NT2/D1 (cell line): ENCODE measurements around the gene SCAPER.

Source experiments
- DNase-seq: peaks from one replicate; pipeline ENCODE4 v3.0.0-alpha.2; 2011; ENCODE audit warnings: low read depth, low spot score
- H3K27me3 ChIP-seq: 2 replicates; pipeline ENCODE4 v1.6.0; 2011; ENCODE audit warnings: mild to moderate bottlenecking; ENCODE audit not compliant: insufficient read length, insufficient read depth
- H3K36me3 ChIP-seq: 2 replicates; pipeline ENCODE4 v1.6.1; 2011; ENCODE audit warnings: mild to moderate bottlenecking, low read length, mixed read lengths; ENCODE audit not compliant: insufficient read depth, insufficient read length
- H3K4me1 ChIP-seq: 2 replicates; pipeline ENCODE4 v1.5.1; 2011; ENCODE audit not compliant: insufficient read depth, insufficient read length
- H3K4me3 ChIP-seq: 2 replicates; pipeline ENCODE4 v1.5.1; 2011; ENCODE audit warnings: low read depth; ENCODE audit not compliant: insufficient read length
- H3K9ac ChIP-seq: 2 replicates; pipeline ENCODE4 v1.6.0; 2011; ENCODE audit warnings: low read depth; ENCODE audit not compliant: insufficient read length
- H3K9me3 ChIP-seq: 2 replicates; pipeline ENCODE4 v1.5.1; 2011; ENCODE audit warnings: mild to moderate bottlenecking, low read length; ENCODE audit not compliant: insufficient read depth
- SUZ12 ChIP-seq: IDR thresholded peaks from 2 replicates; pipeline ENCODE4 v1.6.1; 2011; ENCODE audit not compliant: insufficient read length, insufficient read depth; ENCODE audit errors: extremely low read depth
- YY1 ChIP-seq: IDR thresholded peaks from 2 replicates; pipeline ENCODE4 v1.6.1; 2011; ENCODE audit not compliant: insufficient read length, insufficient read depth
- ZNF274 ChIP-seq: IDR thresholded peaks from 2 replicates; pipeline ENCODE4 v1.6.1; 2011; ENCODE audit warnings: mild to moderate bottlenecking, low read depth, low read length

Gene SCAPER

DNA sequence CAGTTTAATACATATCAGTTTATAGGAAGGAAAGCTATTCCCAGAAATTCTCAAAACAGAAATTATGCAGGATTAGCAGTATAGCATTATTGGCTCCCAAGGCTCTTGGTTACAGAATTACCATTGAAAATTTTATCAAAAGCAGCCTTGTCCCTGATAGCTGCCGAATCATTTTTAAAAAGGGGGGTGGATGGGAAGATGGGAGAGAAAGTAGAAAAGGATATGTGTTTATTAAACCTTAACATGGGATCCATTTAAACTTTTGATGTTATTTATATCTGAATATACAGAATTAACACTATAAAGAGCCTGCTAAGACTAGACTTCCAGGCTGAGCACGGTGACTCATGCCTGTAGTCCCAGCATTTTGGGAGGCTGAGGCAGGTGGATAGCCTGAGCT, 37.2 kb upstream of the SCAPER start:
- Histone ChIP-seq H3K4me1 (no peaks in the 10 kb centered on the region), H3K4me3 (no peak overlapping the region), H3K9ac (no peak overlapping the region), H3K27me3 (no peaks in the 10 kb centered on the region), H3K9me3 (no peaks in the 10 kb centered on the region), H3K36me3 (peaks cover 54% of the 10 kb centered on the region)
- TF ChIP-seq YY1, result no peak
- TF ChIP-seq ZNF274, result no peak
- no peak for TF ChIP-seq SUZ12
- DNase-seq, result no peak

DNA sequence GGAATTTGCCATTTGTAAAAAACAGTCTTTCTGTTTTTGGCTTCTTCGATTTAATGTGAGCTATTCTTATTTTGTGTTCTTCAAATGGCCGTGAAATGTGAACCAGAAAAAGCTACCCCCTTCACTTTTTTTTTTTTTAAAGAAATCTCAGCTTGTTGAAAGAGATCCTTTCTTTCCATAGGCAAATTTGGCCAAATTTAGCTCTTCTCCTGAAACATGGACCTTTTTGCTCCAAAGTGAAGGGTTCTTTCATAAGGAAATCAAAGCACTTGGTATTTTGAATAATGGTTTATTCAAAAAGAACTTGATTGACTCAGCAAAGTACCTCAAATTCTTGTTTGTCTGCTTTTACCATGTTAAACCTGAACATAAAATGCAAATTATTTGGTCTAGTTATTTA, 36.5 kb upstream of the SCAPER start:
- Histone ChIP-seq H3K9me3 (no peaks in the 10 kb centered on the region), H3K4me1 (no peaks in the 10 kb centered on the region), H3K4me3 (no peak overlapping the region), H3K9ac (no peak overlapping the region), H3K27me3 (no peaks in the 10 kb centered on the region), H3K36me3 (peaks cover 55% of the 10 kb centered on the region)
- TF ChIP-seq ZNF274 (no peak), SUZ12 (no peak)
- DNase-seq, result no peak

DNA sequence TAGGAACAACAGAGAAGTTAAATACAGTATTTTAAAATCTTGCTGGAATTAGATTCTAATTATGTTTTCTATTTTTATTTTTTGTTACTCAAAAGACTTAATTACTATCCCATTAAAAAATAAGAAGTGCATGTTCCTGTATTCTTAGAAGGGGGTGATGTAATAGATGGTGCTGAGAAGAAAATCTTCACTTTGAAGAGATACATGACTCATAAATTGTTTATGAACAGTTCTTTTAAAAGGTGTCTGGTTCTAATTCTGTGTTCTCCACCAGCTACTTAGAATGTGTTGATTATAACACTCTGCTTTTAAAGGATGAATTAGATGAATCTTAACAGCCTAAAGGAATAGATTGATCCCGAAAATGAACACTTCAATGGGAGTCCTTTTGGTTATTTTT, 34.6 kb upstream of the SCAPER start:
- no peak for DNase-seq
- peaks cover 56% of the 10 kb centered on the region for H3K36me3 ChIP-seq
- no peaks in the 10 kb centered on the region for H3K4me1 ChIP-seq
- H3K27me3 ChIP-seq, result no peaks in the 10 kb centered on the region
- TF ChIP-seq SUZ12 (no peak), ZNF274 (no peak), YY1 (no peak)
- H3K9me3 ChIP-seq, result no peaks in the 10 kb centered on the region
- H3K9ac ChIP-seq, result no peak overlapping the region
- no peak overlapping the region for H3K4me3 ChIP-seq

DNA sequence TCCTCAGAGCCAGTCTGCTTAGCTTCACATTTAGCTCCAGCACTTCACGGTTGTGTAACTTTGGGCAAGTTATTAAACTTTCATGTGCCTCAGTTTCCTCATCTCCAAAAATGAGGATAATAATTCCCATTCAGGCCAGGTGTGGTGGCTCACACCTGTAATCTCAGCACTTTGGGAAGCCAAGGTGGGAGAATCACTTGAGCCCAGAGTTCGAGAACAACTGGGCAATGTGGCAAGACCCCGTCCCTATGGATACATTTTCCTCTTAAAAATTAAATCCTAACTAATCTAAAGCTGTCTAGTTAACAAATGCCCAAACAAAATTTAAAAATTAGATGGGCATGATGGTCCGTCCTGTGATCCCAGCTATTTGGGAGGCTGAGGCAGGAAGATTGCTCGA, 33.6 kb upstream of the SCAPER start:
- TF ChIP-seq SUZ12 (no peak), YY1 (no peak), ZNF274 (no peak)
- Histone ChIP-seq H3K27me3 (no peaks in the 10 kb centered on the region), H3K9me3 (no peaks in the 10 kb centered on the region), H3K9ac (no peak overlapping the region), H3K4me1 (no peaks in the 10 kb centered on the region), H3K4me3 (no peak overlapping the region), H3K36me3 (peaks cover 61% of the 10 kb centered on the region)
- DNase-seq, result no peak

DNA sequence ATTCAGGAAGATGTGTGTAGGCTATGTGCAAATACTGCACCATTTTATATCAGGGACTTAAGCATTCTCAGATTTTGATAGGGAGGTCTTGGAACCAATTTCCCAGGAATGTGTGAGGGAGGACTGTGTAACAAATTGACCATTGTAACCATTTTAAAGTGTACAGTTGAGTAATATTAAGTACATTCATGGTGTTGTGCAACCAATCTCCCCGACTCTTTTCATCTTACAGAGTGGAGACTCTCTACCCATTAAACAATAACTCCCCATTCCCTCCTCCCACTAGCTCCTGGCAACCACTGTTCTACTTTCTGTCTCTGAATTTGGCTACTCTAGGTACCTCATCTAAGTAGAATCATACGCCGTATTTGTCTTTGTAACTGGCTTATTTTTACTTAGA, 31.5 kb upstream of the SCAPER start:
- Histone ChIP-seq H3K4me1 (no peaks in the 10 kb centered on the region), H3K27me3 (no peaks in the 10 kb centered on the region), H3K4me3 (no peak overlapping the region), H3K36me3 (peaks cover 68% of the 10 kb centered on the region), H3K9ac (no peak overlapping the region), H3K9me3 (no peaks in the 10 kb centered on the region)
- no peak for DNase-seq
- no peak for TF ChIP-seq YY1

DNA sequence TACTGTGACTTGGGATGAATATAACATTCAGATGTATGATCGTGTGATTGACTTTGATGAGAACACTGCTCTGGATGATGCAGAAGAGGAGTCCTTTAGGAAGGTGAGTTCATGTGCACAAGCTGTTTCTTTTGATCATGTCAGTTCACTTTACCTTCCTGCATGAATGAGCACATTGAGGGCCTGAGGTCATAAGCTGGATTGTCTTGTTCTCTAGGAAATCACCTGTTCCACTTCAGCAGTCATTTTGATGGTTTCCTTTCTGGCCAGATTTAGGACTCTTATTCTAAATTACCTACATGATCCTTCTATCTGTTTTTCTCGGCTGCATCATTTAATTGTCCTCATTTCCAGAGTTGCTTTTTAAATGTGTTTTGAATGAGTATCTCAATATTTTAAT, 30.5 kb upstream of the SCAPER start:
- no peak for DNase-seq
- peaks cover 4% of the 10 kb centered on the region for H3K27me3 ChIP-seq
- H3K4me3 ChIP-seq, result no peak overlapping the region
- H3K9ac ChIP-seq, result no peak overlapping the region
- no peak for TF ChIP-seq SUZ12
- TF ChIP-seq ZNF274, result no peak
- TF ChIP-seq YY1, result no peak
- H3K36me3 ChIP-seq, result peaks cover 65% of the 10 kb centered on the region
- H3K4me1 ChIP-seq, result no peaks in the 10 kb centered on the region
- H3K9me3 ChIP-seq, result no peaks in the 10 kb centered on the region

DNA sequence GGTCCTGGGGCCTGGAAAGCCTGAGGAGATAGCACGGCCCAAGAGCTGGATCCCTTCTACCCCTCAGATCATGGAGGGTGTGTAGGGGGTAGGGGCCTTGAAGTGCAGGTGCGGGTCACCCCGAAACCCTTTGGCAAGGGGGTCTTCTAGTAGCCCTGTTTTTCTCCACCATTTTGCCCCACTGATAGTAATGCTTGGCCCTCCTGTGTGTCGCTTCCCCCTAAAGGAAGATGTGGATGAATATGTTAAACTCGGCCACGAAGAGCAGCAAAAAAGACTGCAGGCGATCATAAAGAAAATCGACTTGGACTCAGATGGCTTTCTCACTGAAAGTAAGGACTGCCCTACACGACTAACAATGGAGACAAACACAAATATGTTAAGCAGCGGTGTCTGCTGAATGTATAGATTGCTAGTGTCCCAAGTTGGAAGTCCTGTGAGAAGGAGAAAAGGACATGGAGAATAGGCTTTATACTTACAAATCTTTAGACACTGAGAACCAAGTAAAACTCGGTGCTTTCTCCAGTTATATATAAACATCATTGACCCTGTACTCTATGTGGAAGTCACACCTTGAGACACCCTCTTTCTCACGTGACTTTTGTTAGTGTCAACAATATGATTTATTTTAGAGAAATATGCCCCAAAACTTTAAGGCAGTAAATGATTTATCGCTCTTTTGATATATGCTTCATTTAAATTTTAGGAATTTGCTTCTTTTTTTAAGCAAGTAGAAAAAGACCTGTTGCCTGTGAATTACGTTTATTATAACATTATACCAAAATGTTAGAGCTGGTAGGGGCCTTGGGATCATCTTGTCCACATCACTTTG, 27.2 kb upstream of the SCAPER start:
- Histone ChIP-seq H3K4me3 (peak overlapping the region; percentile 91), H3K9ac (peak overlapping the region; percentile 95), H3K27me3 (peaks cover 5% of the 10 kb centered on the region), H3K36me3 (peaks cover 49% of the 10 kb centered on the region), H3K4me1 (no peaks in the 10 kb centered on the region), H3K9me3 (no peaks in the 10 kb centered on the region)
- no peak for TF ChIP-seq YY1
- TF ChIP-seq SUZ12, result no peak
- no peak for TF ChIP-seq ZNF274
- no peak for DNase-seq
